HG03196 (cell line): ENCODE measurements around the gene MLXIPL.
"Not testable (repeated sequence)": the region's sequence is repeated elsewhere in the genome, so short reads cannot be mapped to it uniquely, and the experiment has no call there.

Experiments
- ATAC-seq: cut with Tn5 transposase; IDR thresholded peaks from one replicate; pipeline ENCODE4 v1.9.1; 2021; ENCODE audit not compliant: unreplicated experiment

Gene MLXIPL

GRCh38 chr7:73582664-73583202, 41.6 kb downstream of the MLXIPL start:
- ATAC-seq: no peak

GRCh38 chr7:73581006-73581405, 43.3 kb downstream of the MLXIPL start:
- not testable (repeated sequence) for ATAC-seq

GRCh38 chr7:73578342-73579128, 45.8 kb downstream of the MLXIPL start, which contains the start of gene TBL2:
Gene TBL2, minus strand, starts transcription at chr7:73578579. Its CDS starts 30 bp downstream, at chr7:73578549.
- ATAC-seq: peak; percentile 86

- ATAC-seq: no peak
Measured at GRCh38 chr7:73577627-73578341, 46.5 kb downstream of the MLXIPL start.

- no peak for ATAC-seq
Measured at GRCh38 chr7:73573791-73574190, 50.5 kb downstream of the MLXIPL start.

- no peak for ATAC-seq
Measured at GRCh38 chr7:73573276-73573675, 51.0 kb downstream of the MLXIPL start.

- no peak for ATAC-seq
Measured at GRCh38 chr7:73572767-73573186, 51.5 kb downstream of the MLXIPL start.

GRCh38 chr7:73570977-73571376, 53.3 kb downstream of the MLXIPL start:
- no peak for ATAC-seq

GRCh38 chr7:73570521-73570920, 53.8 kb downstream of the MLXIPL start:
- no peak for ATAC-seq

GRCh38 chr7:73569042-73569608, 55.2 kb downstream of the MLXIPL start:
- ATAC-seq: no peak

GRCh38 chr7:73567846-73568685, 56.3 kb downstream of the MLXIPL start:
- no peak for ATAC-seq

GRCh38 chr7:73567140-73567539, 57.2 kb downstream of the MLXIPL start:
- no peak for ATAC-seq

GRCh38 chr7:73566431-73566830, 57.9 kb downstream of the MLXIPL start:
- not testable (repeated sequence) for ATAC-seq

- no peak for ATAC-seq
Measured at GRCh38 chr7:73565675-73566340, 58.5 kb downstream of the MLXIPL start.

- ATAC-seq: no peak
Measured at GRCh38 chr7:73560109-73560835, 64.0 kb downstream of the MLXIPL start.

- ATAC-seq: peak; percentile 34
Measured at GRCh38 chr7:73557397-73558257, 66.7 kb downstream of the MLXIPL start, which contains the start of gene BCL7B. Gene BCL7B, minus strand, starts transcription at chr7:73557690. Its CDS starts 112 bp downstream, at chr7:73557578.

- ATAC-seq: peak; percentile 88
Measured at GRCh38 chr7:73557108-73557396, 67.3 kb downstream of the MLXIPL start.

- ATAC-seq: no peak
Measured at GRCh38 chr7:73556208-73557107, 67.9 kb downstream of the MLXIPL start.
